NCI-H1417 treated with DMSO at 0.1 percent for 48 hours (cell line): ENCODE results near the gene GKAP1.
"Not testable (repeated sequence)": the region's sequence is repeated elsewhere in the genome, so short reads cannot be mapped to it uniquely, and the experiment has no call there.

Experiments
- DNase-seq: peaks from one replicate; lab custom pipeline; 2025; lab: John Stamatoyannopoulos, UW

GKAP1 gene

DNA sequence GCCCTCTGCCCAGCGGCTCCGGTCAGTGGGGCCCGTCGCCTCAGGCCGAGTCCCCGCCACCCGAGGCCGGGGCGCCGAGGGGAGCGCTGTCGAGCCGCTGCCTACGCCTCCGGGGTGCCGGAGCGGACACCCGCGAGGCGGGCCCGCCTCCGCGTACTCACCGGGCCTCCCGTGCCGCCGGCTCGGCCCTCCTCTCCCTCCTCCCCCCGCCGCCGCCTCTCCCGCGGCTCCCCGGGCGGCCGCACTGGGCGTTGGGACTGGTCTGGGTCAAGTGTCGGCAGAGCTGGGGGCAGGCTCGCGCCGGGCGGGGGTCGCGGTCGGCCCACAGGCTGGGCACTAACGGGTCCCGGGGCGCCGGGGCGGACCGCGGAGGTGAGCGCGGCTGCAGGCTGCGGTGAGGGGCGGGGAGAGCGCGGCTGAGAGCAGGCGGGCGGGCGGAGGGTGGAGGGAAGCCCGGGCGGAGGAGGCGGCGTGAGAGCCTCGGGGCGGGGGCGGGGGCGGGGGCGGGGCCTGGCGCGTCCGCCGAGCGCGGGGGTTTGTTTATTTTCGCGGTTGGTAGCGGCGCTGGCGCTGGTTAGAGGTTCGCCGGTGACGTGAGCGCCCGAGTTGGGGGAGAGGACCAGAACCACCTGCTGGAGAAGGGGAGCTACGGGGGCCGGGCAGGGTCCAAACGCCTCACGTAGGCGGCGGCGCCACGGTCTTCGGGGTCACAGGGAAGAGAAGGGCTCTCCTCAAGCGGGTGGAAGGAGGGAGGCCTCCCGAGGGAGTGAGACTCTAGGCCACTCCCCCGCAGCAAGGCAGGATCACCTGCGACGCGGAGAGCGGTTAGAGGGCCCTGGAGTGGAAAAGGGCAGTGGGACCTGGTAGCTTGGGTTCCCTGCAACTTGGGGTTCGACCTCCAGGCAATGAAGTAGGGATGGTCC is at the start of gene GKAP1:
GKAP1 (minus strand) TSS at position 414 of the 923 bp plus-strand sequence. CDS start 11,252 bp downstream, outside the sequence.
- DNase-seq: peak; percentile 61

GRCh38 chr9:83849895-83850294 is 32.3 kb upstream of the GKAP1 start:
- DNase-seq: not testable (repeated sequence)

GRCh38 chr9:83837070-83837643 is 19.6 kb upstream of the GKAP1 start:
- not testable (repeated sequence) for DNase-seq

GRCh38 chr9:83830426-83831071 is 13.0 kb upstream of the GKAP1 start:
- not testable (repeated sequence) for DNase-seq

GRCh38 chr9:83824986-83825623 is 7.5 kb upstream of the GKAP1 start:
- not testable (repeated sequence) for DNase-seq

DNA sequence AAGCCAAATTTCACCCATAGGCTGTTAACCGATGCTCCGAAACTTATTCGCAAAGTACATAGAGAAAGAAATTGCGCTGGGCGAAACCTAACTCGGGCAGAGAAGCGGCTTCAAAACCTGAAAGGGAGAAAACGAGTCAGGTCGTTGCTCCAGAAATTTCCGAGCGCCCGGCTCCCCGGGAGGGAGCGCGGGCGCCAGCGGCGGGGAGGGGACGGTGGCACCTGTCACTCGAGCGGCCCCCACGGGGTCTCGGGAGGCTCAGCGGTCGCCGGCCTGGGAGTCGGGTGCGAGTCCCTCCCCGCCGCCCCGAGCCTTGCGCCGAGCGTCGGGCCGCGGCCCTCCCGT is 586 bp downstream of the GKAP1 start:
- not testable (repeated sequence) for DNase-seq

- DNase-seq: not testable (repeated sequence)
These were observed 2.4 kb downstream of the GKAP1 start for GRCh38 chr9:83815120-83815519.

DNA sequence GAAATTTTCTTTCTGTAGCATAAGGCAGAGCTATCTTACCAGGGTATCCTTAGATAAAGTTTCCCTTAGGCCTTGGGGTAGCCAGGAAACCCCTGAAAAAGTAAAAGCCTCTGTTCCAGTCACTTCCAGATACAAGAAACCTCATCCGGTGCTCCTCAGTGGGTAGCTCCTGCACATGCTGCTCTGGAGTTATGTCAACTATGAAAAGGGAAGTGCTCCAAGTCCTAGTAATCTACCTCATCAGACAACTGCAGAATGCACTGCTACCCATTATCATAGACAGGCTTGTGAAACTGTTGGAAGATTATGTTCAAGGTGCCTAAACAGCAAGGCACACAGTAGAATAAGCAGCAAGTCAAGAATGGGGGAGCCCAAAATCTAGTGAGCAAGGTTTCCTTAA is 8.4 kb downstream of the GKAP1 start:
- not testable (repeated sequence) for DNase-seq

GRCh38 chr9:83804454-83804853 is 13.1 kb downstream of the GKAP1 start:
- not testable (repeated sequence) for DNase-seq

- not testable (repeated sequence) for DNase-seq
These were observed 13.6 kb downstream of the GKAP1 start for GRCh38 chr9:83803941-83804340.

GRCh38 chr9:83800236-83801033 is 17.1 kb downstream of the GKAP1 start:
- no peak for DNase-seq

GRCh38 chr9:83794051-83794450 is 23.5 kb downstream of the GKAP1 start:
- no peak for DNase-seq

GRCh38 chr9:83792746-83793145 is 24.8 kb downstream of the GKAP1 start:
- DNase-seq: no peak

- DNase-seq: no peak
These were observed 39.4 kb downstream of the GKAP1 start for GRCh38 chr9:83778164-83778563.

- DNase-seq: no peak
These were observed 41.6 kb downstream of the GKAP1 start for GRCh38 chr9:83775932-83776331.

DNA sequence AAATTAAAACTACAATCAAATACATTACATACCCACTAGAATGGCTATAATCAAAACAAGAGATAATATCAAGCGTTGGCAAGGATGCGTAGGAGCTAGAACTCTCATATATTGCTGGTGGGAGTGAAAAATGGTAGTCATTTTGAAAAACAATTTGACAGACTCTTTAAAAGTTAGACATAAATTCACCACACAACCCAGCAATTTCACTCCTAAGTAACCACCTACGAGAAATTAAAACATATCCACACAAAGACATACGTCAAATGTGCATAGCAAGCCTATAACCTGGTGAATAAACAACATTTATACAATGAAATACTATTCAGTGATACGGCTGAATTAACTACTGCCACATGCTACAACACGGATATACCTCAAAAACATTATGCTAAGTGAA is 44.7 kb downstream of the GKAP1 start:
- DNase-seq: no peak

DNA sequence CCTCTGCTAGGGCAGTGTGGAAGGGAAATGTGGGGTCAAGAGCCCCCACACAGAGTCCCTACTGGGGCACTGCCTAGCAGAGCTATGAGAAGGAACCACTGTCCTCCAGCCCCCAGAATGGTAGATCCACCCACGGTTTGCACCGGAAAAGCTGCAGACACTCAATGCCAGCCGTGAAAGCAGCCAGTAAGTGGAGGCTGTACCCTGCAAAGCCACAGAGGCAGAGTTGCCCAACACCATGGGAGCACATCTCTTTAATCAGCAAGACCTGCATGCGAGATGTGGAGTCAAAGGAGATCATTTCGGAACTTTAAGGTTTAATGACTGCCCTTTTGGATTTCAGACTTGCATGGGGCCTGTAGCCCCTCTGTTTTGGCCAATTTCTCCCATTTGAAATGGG is 52.2 kb downstream of the GKAP1 start:
- DNase-seq: no peak

DNA sequence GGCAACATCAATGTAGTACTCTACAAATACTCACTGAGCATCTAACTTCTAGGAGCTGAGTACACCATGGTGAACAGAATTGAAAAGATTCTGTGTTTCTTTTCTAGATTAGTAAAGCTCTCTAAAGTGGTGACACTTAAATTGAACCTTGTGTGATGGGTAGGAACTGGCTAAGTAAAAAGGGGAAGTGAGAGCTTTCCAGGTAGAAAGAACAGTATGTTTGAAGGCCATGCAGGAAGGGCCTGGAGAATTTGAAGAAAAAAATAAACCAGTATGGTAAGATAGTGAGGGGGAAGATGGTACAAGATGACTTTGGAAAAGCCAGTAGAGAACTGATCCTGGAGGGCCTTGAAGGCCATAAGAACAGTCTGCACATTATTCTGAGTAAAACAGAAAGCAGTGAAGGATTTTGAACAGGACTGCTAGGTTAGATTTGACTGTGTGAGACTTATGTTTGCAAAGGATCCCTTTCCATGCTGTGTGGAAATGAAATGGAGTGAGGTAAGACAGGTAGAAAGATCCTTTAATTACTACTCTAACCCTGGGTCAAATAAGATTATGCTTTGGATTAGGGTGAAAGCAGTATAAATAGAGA is 63.1 kb downstream of the GKAP1 start:
- DNase-seq: no peak

DNA sequence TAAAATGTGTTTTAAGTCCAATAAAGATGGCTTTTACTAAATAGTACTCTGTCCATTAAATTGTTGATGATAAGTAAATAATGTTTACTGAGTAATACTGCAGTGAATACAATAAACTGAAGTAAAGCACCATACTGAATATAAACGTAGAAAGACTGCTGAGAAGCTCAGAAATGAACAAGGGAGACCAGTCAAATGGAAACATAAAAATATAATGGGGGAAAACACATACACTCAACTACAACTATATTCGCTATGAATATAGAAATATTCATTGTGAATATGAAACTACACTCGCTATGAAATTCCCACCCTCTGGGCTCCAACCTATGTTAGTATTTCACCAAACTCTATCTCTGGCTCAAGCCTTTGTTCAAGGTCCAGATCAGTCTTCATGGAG is 67.9 kb downstream of the GKAP1 start:
- no peak for DNase-seq

DNA sequence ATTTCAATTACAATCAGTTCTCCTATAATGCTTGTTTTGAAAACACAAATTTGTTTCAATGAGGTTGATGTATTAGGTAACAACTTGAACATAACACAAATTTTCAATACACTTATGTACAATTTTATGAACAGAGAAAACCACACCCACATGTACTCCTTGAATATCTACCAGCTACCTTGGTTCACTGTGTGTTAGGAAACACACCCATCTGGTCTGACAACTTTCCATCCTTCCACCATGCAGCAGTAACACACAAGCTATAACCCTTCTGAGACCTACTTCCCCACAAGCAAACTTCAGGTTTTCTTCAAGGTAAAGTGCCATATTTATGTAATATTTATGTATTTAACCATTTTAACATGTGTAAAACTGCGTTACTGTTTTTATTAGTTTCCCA is 73.4 kb downstream of the GKAP1 start:
- no peak for DNase-seq

DNA sequence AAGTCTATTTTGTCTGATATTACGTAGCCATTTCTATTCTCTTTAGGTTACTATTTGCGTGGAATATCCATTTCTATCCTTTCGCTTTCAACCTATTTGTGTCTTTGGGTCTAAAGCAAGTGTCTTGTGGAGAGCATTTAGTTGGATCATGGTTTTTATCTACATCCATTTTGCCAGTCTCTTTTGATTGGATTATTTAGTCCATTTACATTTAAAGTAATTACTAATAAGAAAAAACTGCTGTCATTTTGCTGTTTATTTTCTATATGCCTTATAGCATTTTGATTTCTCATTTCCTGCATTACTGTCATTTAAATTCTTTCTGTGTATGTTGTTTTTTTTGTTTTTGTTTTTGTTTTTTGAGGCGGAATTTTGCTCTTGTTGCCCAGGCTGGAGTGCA is 83.8 kb downstream of the GKAP1 start:
- DNase-seq: no peak
